GM21381 (cell line): ENCODE results near the gene FGF19.

Experiments
- ATAC-seq: cut with Tn5 transposase; IDR thresholded peaks from one replicate; pipeline ENCODE4 v1.9.1; 2021; ENCODE audit warnings: mild to moderate bottlenecking, moderate library complexity; ENCODE audit not compliant: unreplicated experiment

FGF19 gene

GRCh38 chr11:69718147-69718546 is 14.3 kb upstream of the FGF19 start:
- ATAC-seq = no peak

GRCh38 chr11:69716891-69717747 is 13.3 kb upstream of the FGF19 start:
- no peak for ATAC-seq

- no peak for ATAC-seq
These were observed 12.3 kb upstream of the FGF19 start for GRCh38 chr11:69716099-69716498.

GRCh38 chr11:69715446-69715845 is 11.6 kb upstream of the FGF19 start:
- no peak for ATAC-seq

GRCh38 chr11:69711822-69712801 is 8.3 kb upstream of the FGF19 start:
- no peak for ATAC-seq

- ATAC-seq = no peak
These were observed 5.0 kb upstream of the FGF19 start for GRCh38 chr11:69708736-69709401.

GRCh38 chr11:69707176-69707575 is 3.4 kb upstream of the FGF19 start:
- ATAC-seq = no peak

- no peak for ATAC-seq
These were observed 2.3 kb upstream of the FGF19 start for GRCh38 chr11:69705901-69706787.

GRCh38 chr11:69705351-69705811 is 1.6 kb upstream of the FGF19 start:
- no peak for ATAC-seq

- ATAC-seq = no peak
These were observed 859 bp upstream of the FGF19 start for GRCh38 chr11:69704508-69705253.

GRCh38 chr11:69703453-69703767 is 412 bp downstream of the FGF19 start:
- no peak for ATAC-seq

- no peak for ATAC-seq
These were observed 911 bp downstream of the FGF19 start for GRCh38 chr11:69702769-69703452.

- ATAC-seq = no peak
These were observed 1.6 kb downstream of the FGF19 start for GRCh38 chr11:69702239-69702691.

GRCh38 chr11:69700278-69701140 is 3.3 kb downstream of the FGF19 start:
- ATAC-seq = no peak

- ATAC-seq = no peak
These were observed 4.6 kb downstream of the FGF19 start for GRCh38 chr11:69699213-69699612.

- ATAC-seq = no peak
These were observed 5.5 kb downstream of the FGF19 start for GRCh38 chr11:69698362-69698761.

GRCh38 chr11:69697861-69698260 is 6.0 kb downstream of the FGF19 start:
- no peak for ATAC-seq

- no peak for ATAC-seq
These were observed 6.4 kb downstream of the FGF19 start for GRCh38 chr11:69697469-69697843.
